Suprapubic skin (tissue), 4 donors: Measurements from ENCODE around the gene SPAG16.

Experiments
- CTCF ChIP-seq, 2 donors: fragments of 200-600 bp in 1 of 2; fragments of 450-650 bp in 1 of 2; sonication (generic) in 1 of 2; IDR thresholded peaks; one replicate each; pipeline ENCODE4 v1.5.1; 2016 to 2019; ENCODE audit warnings: antibody characterized with exemption in 2 of 2, mild to moderate bottlenecking in 1 of 2, moderate library complexity in 1 of 2
- EP300 ChIP-seq: sonication (generic); formaldehyde crosslinking; IDR thresholded peaks from one replicate; pipeline ENCODE4 v1.6.1; 2017; ENCODE audit warnings: antibody characterized with exemption
- POLR2AphosphoS5 ChIP-seq, 3 donors: sonication (generic); formaldehyde crosslinking; IDR thresholded peaks; one replicate each; pipeline ENCODE4 v1.6.1; 2017; ENCODE audit warnings: antibody characterized with exemption in 3 of 3

- TF ChIP-seq EP300, result no peak
- TF ChIP-seq CTCF (IDR thresholded peaks at IDR 0.05), result no peak
- TF ChIP-seq POLR2AphosphoS5 (IDR thresholded peaks at IDR 0.05), result no peak
Observed at GRCh38 chr2:213885485-213885884, 601.2 kb downstream of the SPAG16 start.
